ENCODE measurements around the gene GRB10. TPM values are rescaled to one million over a fixed set of nuclear protein-coding genes. Genes with fewer than 3 reads are reported as not detected.

GRB10 gene
- polyA plus RNA-seq, 3 donors = 1.3 to 3.1 (median 1.5) TPM

DNA sequence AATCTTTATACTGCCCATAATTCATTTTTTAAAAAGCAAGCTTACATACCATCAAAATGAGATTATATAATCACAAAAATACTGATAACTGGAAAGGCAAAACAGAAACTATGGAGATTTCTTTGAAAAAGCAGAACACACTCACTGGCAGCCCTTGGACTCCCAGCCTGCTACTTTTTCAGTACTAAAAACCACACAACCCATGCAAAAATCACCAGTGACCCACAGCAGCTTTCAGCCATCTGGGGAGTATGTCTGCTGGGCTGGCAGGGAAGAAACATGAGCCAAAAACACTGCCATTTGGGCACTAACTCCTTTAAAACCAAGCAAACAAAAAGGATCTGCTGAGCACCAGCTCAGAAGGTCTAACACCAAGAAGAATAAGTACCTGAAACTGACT is 137.5 kb downstream of the GRB10 start:
- Histone ChIP-seq H3K9ac (ENCODE audit: insufficient read depth, low read length, poor library complexity, severe bottlenecking) (no peak overlapping the region), H3K27ac (ENCODE audit: low read depth in 1 of 2, low read length in 2 of 2) (no peak overlapping the region), H2AFZ (ENCODE audit: insufficient read depth, low read depth, low read length, poor library complexity, severe bottlenecking) (no peak overlapping the region), H3K4me1 (ENCODE audit: control insufficient read depth in 1 of 2, insufficient read depth in 2 of 2, low read length in 2 of 2) (no peaks in the 10 kb centered on the region), H4K20me1 (ENCODE audit: insufficient read depth, low read length) (no peaks in the 10 kb centered on the region), H3K36me3 (replicated peaks in 1 of 2; ENCODE audit: control insufficient read depth in 1 of 2, insufficient read depth in 2 of 2, low read length in 2 of 2) (no peaks in the 10 kb centered on the region), H3K9me3 (replicated peaks in 1 of 2; ENCODE audit: control insufficient read depth in 1 of 2, insufficient read depth in 1 of 2, low read length in 2 of 2) (no peaks in the 10 kb centered on the region), H3K4me3 (replicated peaks in 1 of 3; ENCODE audit: low read depth in 2 of 3, low read length in 3 of 3) (no peak overlapping the region), H3K4me2 (replicated peaks; ENCODE audit: extremely low read depth, low read length, poor library complexity, severe bottlenecking) (no peak overlapping the region), H3K27me3 (ENCODE audit: control insufficient read depth in 2 of 2, insufficient read depth in 2 of 2, low read length in 2 of 2) (no peaks in the 10 kb centered on the region), H3K79me2 (ENCODE audit: insufficient read depth, low read length) (no peaks in the 10 kb centered on the region)
- intact Hi-C loops (cut with micrococcal nuclease) = no loop called here
- Mint-ChIP-seq H3K9me3 (peaks cover 0 to 1% (median 0%) of the 10 kb centered on the region in 7 donors), H3K36me3 (peaks cover 0 to 4% of the 10 kb centered on the region in 2 donors), H3K27me3 (ENCODE audit: low read depth in 3 of 3) (peaks cover 0 to 7% (median 1%) of the 10 kb centered on the region in 3 donors), H3K4me1 (no peaks in the 10 kb centered on the region), H3K4me3 (no peak overlapping the region), H3K27ac (no peak overlapping the region)
- TF ChIP-seq, protein P1, sequence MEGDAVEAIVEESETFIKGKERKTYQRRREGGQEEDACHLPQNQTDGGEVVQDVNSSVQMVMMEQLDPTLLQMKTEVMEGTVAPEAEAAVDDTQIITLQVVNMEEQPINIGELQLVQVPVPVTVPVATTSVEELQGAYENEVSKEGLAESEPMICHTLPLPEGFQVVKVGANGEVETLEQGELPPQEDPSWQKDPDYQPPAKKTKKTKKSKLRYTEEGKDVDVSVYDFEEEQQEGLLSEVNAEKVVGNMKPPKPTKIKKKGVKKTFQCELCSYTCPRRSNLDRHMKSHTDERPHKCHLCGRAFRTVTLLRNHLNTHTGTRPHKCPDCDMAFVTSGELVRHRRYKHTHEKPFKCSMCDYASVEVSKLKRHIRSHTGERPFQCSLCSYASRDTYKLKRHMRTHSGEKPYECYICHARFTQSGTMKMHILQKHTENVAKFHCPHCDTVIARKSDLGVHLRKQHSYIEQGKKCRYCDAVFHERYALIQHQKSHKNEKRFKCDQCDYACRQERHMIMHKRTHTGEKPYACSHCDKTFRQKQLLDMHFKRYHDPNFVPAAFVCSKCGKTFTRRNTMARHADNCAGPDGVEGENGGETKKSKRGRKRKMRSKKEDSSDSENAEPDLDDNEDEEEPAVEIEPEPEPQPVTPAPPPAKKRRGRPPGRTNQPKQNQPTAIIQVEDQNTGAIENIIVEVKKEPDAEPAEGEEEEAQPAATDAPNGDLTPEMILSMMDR (IDR thresholded peaks at IDR 0.05) = no peak
- DNase-seq = no peak

DNA sequence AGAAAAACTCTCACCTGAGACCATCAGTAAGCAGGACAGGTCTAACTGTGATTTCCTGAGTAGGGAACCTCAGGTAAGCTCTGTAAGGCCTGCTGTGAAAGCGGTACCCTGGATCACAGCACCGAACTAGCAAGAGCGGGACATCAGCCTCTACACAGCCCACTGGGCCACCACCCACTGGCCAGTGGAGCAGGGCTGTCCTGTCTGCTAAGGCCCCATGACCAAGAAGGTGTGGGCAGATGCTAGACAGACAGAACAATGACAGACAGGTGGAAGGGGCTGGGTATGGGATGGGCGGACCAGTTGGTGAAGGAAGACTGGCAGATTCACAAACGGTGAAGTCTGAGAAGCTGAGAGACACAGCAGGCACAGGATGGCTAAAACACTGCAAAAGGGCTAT is 138.1 kb downstream of the GRB10 start:
- H3K4me3 ChIP-seq (replicated peaks in 1 of 3; ENCODE audit: low read depth in 2 of 3, low read length in 3 of 3) = no peak overlapping the region
- H4K20me1 ChIP-seq (ENCODE audit: insufficient read depth, low read length) = no peaks in the 10 kb centered on the region
- no peak overlapping the region for H3K27ac Mint-ChIP-seq
- no peaks in the 10 kb centered on the region for H3K79me2 ChIP-seq (ENCODE audit: insufficient read depth, low read length)
- peaks cover 0 to 3% (median 0%) of the 10 kb centered on the region in 7 donors for H3K9me3 Mint-ChIP-seq
- no peaks in the 10 kb centered on the region for H3K4me1 Mint-ChIP-seq
- H3K4me3 Mint-ChIP-seq = no peak overlapping the region
- H3K27me3 Mint-ChIP-seq (ENCODE audit: low read depth in 3 of 3) = peaks cover 0 to 7% (median 1%) of the 10 kb centered on the region in 3 donors
- H3K36me3 Mint-ChIP-seq = peaks cover 0 to 3% of the 10 kb centered on the region in 2 donors
- no peak for DNase-seq
- no peak overlapping the region for H2AFZ ChIP-seq (ENCODE audit: insufficient read depth, low read depth, low read length, poor library complexity, severe bottlenecking)
- H3K9me3 ChIP-seq (replicated peaks in 1 of 2; ENCODE audit: control insufficient read depth in 1 of 2, insufficient read depth in 1 of 2, low read length in 2 of 2) = no peaks in the 10 kb centered on the region
- WGBS (ENCODE audit: insufficient coverage) = no CpG with 5 or more reads among the region's 5 CpGs
- no peaks in the 10 kb centered on the region for H3K36me3 ChIP-seq (replicated peaks in 1 of 2; ENCODE audit: control insufficient read depth in 1 of 2, insufficient read depth in 2 of 2, low read length in 2 of 2)
- H3K27me3 ChIP-seq (ENCODE audit: control insufficient read depth in 2 of 2, insufficient read depth in 2 of 2, low read length in 2 of 2) = no peaks in the 10 kb centered on the region
- no peaks in the 10 kb centered on the region for H3K4me1 ChIP-seq (ENCODE audit: control insufficient read depth in 1 of 2, insufficient read depth in 2 of 2, low read length in 2 of 2)
- H3K27ac ChIP-seq (ENCODE audit: low read depth in 1 of 2, low read length in 2 of 2) = no peak overlapping the region
- intact Hi-C loops (cut with micrococcal nuclease) = no loop called here
- TF ChIP-seq, protein P1 (IDR thresholded peaks at IDR 0.05) = no peak
- no peak overlapping the region for H3K9ac ChIP-seq (ENCODE audit: insufficient read depth, low read length, poor library complexity, severe bottlenecking)
- H3K4me2 ChIP-seq (replicated peaks; ENCODE audit: extremely low read depth, low read length, poor library complexity, severe bottlenecking) = no peak overlapping the region

All from CD14-positive monocyte (primary cell).